OCI-LY7 (cell line): Measurements from ENCODE around the gene FHL5. TPM values are rescaled to one million over a fixed set of nuclear protein-coding genes. Genes with fewer than 3 reads are reported as not detected.
A peak's percentile ranks its signal among the peaks of the same experiment; 100 is the strongest.

Source experiments
- BruUV-seq: library from RNA; stranded (reverse); fragments of 400-500 nt; replicated peaks from 2 replicates; lab custom pipeline; 2021; lab: Mats Ljungman, UMichigan
- CTCF ChIA-PET: fragments of 300-600 bp; sonication (Branson Sonifier 250); formaldehyde crosslinking; loops from one replicate; lab custom pipeline; 2022; ENCODE audit warnings: antibody characterized with exemption; ENCODE audit not compliant: unreplicated experiment; lab: Charles Lee
- POLR2A ChIA-PET: fragments of 300-600 bp; sonication (Branson Sonifier 250); formaldehyde crosslinking; loops from one replicate; lab custom pipeline; 2022; ENCODE audit warnings: antibody characterized with exemption; lab: Charles Lee
- DNase-seq: peaks from one replicate; pipeline ENCODE4 v3.0.0-alpha.2; 2015; ENCODE audit warnings: low spot score
- H2AFZ ChIP-seq: fragments of 200-600 bp; sonication (generic), shearing (Covaris generic); 2 replicates; pipeline ENCODE4 v1.6.1; 2014; ENCODE audit warnings: mild to moderate bottlenecking, antibody characterized with exemption, low read length, moderate library complexity
- H3K27ac ChIP-seq: fragments of 200-600 bp; sonication (generic); 2 replicates; pipeline ENCODE4 v1.5.1; 2014; ENCODE audit warnings: mixed run types, low read depth, mild to moderate bottlenecking, moderate library complexity, low read length, inconsistent platforms; ENCODE audit not compliant: poor library complexity, severe bottlenecking
- H3K36me3 ChIP-seq: fragments of 200-600 bp; sonication (generic); 2 replicates; pipeline ENCODE4 v1.6.1; 2014; ENCODE audit warnings: mild to moderate bottlenecking, antibody characterized with exemption, low read length, moderate library complexity, mixed read lengths; ENCODE audit not compliant: insufficient read depth
- H3K4me1 ChIP-seq: fragments of 200-600 bp; sonication (generic); 2 replicates; pipeline ENCODE4 v1.5.1; 2014; ENCODE audit warnings: mild to moderate bottlenecking, low read length; ENCODE audit not compliant: insufficient read depth, poor library complexity, severe bottlenecking
- H3K4me2 ChIP-seq: fragments of 200-600 bp; sonication (generic); 2 replicates; pipeline ENCODE4 v1.6.1; 2014; ENCODE audit warnings: mild to moderate bottlenecking, low read length
- H3K4me3 ChIP-seq: fragments of 200-600 bp; sonication (generic); 2 replicates; pipeline ENCODE4 v1.5.1; 2014; ENCODE audit warnings: mild to moderate bottlenecking, low read depth, low read length; ENCODE audit not compliant: poor library complexity, severe bottlenecking
- H3K79me2 ChIP-seq: fragments of 200-600 bp; sonication (generic); 2 replicates; pipeline ENCODE4 v1.6.1; 2016; ENCODE audit warnings: low read depth, mild to moderate bottlenecking, low read length, moderate library complexity, mixed read lengths; ENCODE audit not compliant: insufficient read depth
- H3K9me2 ChIP-seq: fragments of 200-600 bp; sonication (generic); 2 replicates; pipeline ENCODE4 v1.6.1; 2016; ENCODE audit warnings: mild to moderate bottlenecking, low read length, mixed read lengths; ENCODE audit not compliant: insufficient read depth
- H3K9me3 ChIP-seq: fragments of 200-600 bp; sonication (generic); 2 replicates; pipeline ENCODE4 v1.6.1; 2014; ENCODE audit warnings: mild to moderate bottlenecking, mixed run types, low read length, mixed read lengths
- H4K20me1 ChIP-seq: fragments of 200-600 bp; sonication (generic); 2 replicates; pipeline ENCODE4 v1.6.1; 2014; ENCODE audit warnings: mild to moderate bottlenecking, antibody characterized with exemption, low read length, moderate library complexity, mixed read lengths; ENCODE audit not compliant: insufficient read depth
- CTCF ChIP-seq: fragments of 200-600 bp; sonication (generic); conservative IDR thresholded peaks from 2 replicates; pipeline ENCODE4 v1.5.1; 2014; ENCODE audit warnings: mild to moderate bottlenecking, antibody characterized with exemption, low read length, moderate library complexity, mixed read lengths
- EZH2phosphoT487 ChIP-seq: fragments of 200-600 bp; sonication (generic); IDR thresholded peaks from 2 replicates; pipeline ENCODE4 v1.6.1; 2018; ENCODE audit warnings: low read depth, borderline replicate concordance, mild to moderate bottlenecking, mixed run types, antibody characterized with exemption, low read length, moderate library complexity, mixed read lengths
- intact Hi-C: fragments of 100-400 bp; cut with micrococcal nuclease; formaldehyde crosslinking; loops from one replicate; pipeline ENCODE4 v1.10.0; 2022; ENCODE audit not compliant: unreplicated experiment
- total RNA-seq, 2 experiments: library from RNA; depleted of rRNA in 1 of 2; stranded (reverse); fragments of >200 nt in 1 of 2; shearing (Covaris generic) in 1 of 2; gene quantifications; 2 replicates each; pipeline ENCODE4 v1.2.3, GENCODE V29; 2014 to 2022

The FHL5 gene
- total RNA-seq, 2 experiments from 2014 or later, result not detected

- Histone ChIP-seq H3K4me1 (peaks cover 24% of the 10 kb centered on the region), H4K20me1 (no peaks in the 10 kb centered on the region), H3K4me3 (peak overlapping the region; percentile 90), H3K36me3 (peaks cover 32% of the 10 kb centered on the region), H3K9me2 (no peaks in the 10 kb centered on the region), H3K27ac (peak overlapping the region; percentile 84), H2AFZ (peak overlapping the region; percentile 97), H3K9me3 (no peaks in the 10 kb centered on the region), H3K4me2 (peak overlapping the region; percentile 58), H3K79me2 (peaks cover 36% of the 10 kb centered on the region; the same call in 1 of the 2 replicates)
- DNase-seq, result peak; percentile 44
- intact Hi-C loops, result loop anchor here (1.0 to 10.0 kb wide), 5 partner anchors 315 to 945 kb away; partner anchors contain the start of genes GPR63, MANEA, MMS22L and NDUFAF4
- TF ChIP-seq EZH2phosphoT487 (no peak), CTCF (no peak)
- ChIA-PET CTCF (no interaction called here), POLR2A (interaction anchor here (0.7 to 2.3 kb wide), 14 partner anchors 9 to 511 kb away, joined by 3 to 14 read pairs (median 3); no protein-coding TSS in a partner anchor)
- TSS peak; percentile 76 for BruUV-seq
Measured at GRCh38 chr6:96522465-96523009, 40.4 kb upstream of the FHL5 start.

- peaks cover 9% of the 10 kb centered on the region; the same call in 1 of the 2 replicates for H3K9me3 ChIP-seq
- no peak for DNase-seq
- H3K9me2 ChIP-seq, result no peaks in the 10 kb centered on the region
- intact Hi-C loops, result loop anchor here (10.0 kb wide), 1 partner anchor 757 kb away; the partner anchor contains the start of gene MMS22L
- peaks cover 21% of the 10 kb centered on the region for H3K4me1 ChIP-seq
- peaks cover 89% of the 10 kb centered on the region for H3K36me3 ChIP-seq
- peaks cover 17% of the 10 kb centered on the region; the same call in 1 of the 2 replicates for H3K79me2 ChIP-seq
- ChIA-PET CTCF (interaction anchor here (0.6 kb wide), 1 partner anchor 43 kb away, joined by 3 read pairs; no protein-coding TSS in a partner anchor), POLR2A (interaction anchor here (0.6 to 1.8 kb wide), 9 partner anchors 8 to 754 kb away, joined by 3 to 12 read pairs (median 4); no protein-coding TSS in a partner anchor)
- H3K4me2 ChIP-seq, result no peak overlapping the region
- no peak overlapping the region for H3K27ac ChIP-seq
- H2AFZ ChIP-seq, result no peak overlapping the region
- BruUV-seq, result no TSS peak
- TF ChIP-seq EZH2phosphoT487 (no peak), CTCF (no peak)
- H3K4me3 ChIP-seq, result no peak overlapping the region
- no peaks in the 10 kb centered on the region for H4K20me1 ChIP-seq
Measured at GRCh38 chr6:96528193-96528592, 34.7 kb upstream of the FHL5 start.

- Histone ChIP-seq H3K79me2 (no peaks in the 10 kb centered on the region), H3K4me2 (0 out of 2 replicates have a peak overlapping the region, but pooled peaks have one; percentile 2)
Measured at GRCh38 chr6:96532399-96532798, 30.5 kb upstream of the FHL5 start.

More at GRCh38 chr6:96532399-96532798, 30.5 kb upstream of the FHL5 start:
- no peak overlapping the region for H2AFZ ChIP-seq
- peaks cover 88% of the 10 kb centered on the region for H3K36me3 ChIP-seq
- intact Hi-C loops, result no loop called here
- TF ChIP-seq CTCF (no peak), EZH2phosphoT487 (no peak)
- peaks cover 13% of the 10 kb centered on the region; the same call in 1 of the 2 replicates for H3K9me3 ChIP-seq
- H3K4me3 ChIP-seq, result no peak overlapping the region
- H4K20me1 ChIP-seq, result no peaks in the 10 kb centered on the region
- CTCF ChIA-PET, result no interaction called here
- no peaks in the 10 kb centered on the region for H3K9me2 ChIP-seq
- no TSS peak for BruUV-seq
- H3K27ac ChIP-seq, result no peak overlapping the region
- POLR2A ChIA-PET, result interaction anchor here (2.2 kb wide), 1 partner anchor 13 kb away, joined by 8 read pairs; no protein-coding TSS in a partner anchor
- peak; percentile 30 for DNase-seq
- H3K4me1 ChIP-seq, result peaks cover 9% of the 10 kb centered on the region
